Testis (tissue), 3 donors: ENCODE data around the gene PCDHGC4. TPM values are rescaled to one million over a fixed set of nuclear protein-coding genes. Genes with fewer than 3 reads are reported as not detected.

Experiments
- DNase-seq: peaks from one replicate; pipeline ENCODE4 v3.0.0-alpha.2; 2019
- H3K27ac ChIP-seq, 2 donors: fragments of 200-600 bp; sonication (generic); one replicate each; pipeline ENCODE4 v1.5.1; 2019
- H3K27me3 ChIP-seq: fragments of 200-600 bp; sonication (generic); one replicate; pipeline ENCODE4 v1.5.1; 2019
- H3K36me3 ChIP-seq: fragments of 200-600 bp; sonication (generic); one replicate; pipeline ENCODE4 v1.5.1; 2017; ENCODE audit warnings: low read depth; ENCODE audit errors: missing control alignments
- H3K4me1 ChIP-seq: fragments of 200-600 bp; sonication (generic); one replicate; pipeline ENCODE4 v1.5.1; 2019
- H3K4me3 ChIP-seq, 2 donors: fragments of 200-600 bp; sonication (generic); one replicate each; pipeline ENCODE4 v1.5.1; 2017 to 2019
- H3K9me3 ChIP-seq: fragments of 200-600 bp; sonication (generic); one replicate; pipeline ENCODE4 v1.5.1; 2017
- CTCF ChIP-seq, 3 experiments: fragments of 450-650 bp in 2 of 3; fragments of 200-600 bp in 1 of 3; sonication (generic) in 1 of 3; IDR thresholded peaks; one replicate each; pipeline ENCODE4 v1.5.1; 2016 to 2019; ENCODE audit warnings: antibody characterized with exemption in 3 of 3, mild to moderate bottlenecking in 2 of 3, moderate library complexity in 1 of 3
- POLR2A ChIP-seq: fragments of 450-650 bp; IDR thresholded peaks from one replicate; pipeline ENCODE4 v1.6.1; 2017; ENCODE audit warnings: antibody characterized with exemption, mild to moderate bottlenecking, moderate library complexity
- WGBS, 2 donors: methylation state at CpG; one replicate each; pipeline ENCODE4 v1.1.5; 2018; 5-methylcytosine and 5-hydroxymethylcytosine counted together
- intact Hi-C: fragments of 100-400 bp; cut with DNase I; formaldehyde crosslinking; loops from one replicate; pipeline ENCODE4 v1.15.1; 2023; ENCODE audit warnings: low total_unique reads
- polyA plus RNA-seq: library from polyadenylated mRNA; stranded (reverse); fragments of 350-450 nt; fragmentation: Illumina TruSeq; extraction: RNeasy Lipid Tissue Mini Kit (QIAGEN cat#74804); gene quantifications from one replicate; pipeline ENCODE4 v1.2.3, GENCODE V29; 2014; ENCODE audit warnings: low read depth, low replicate concordance; ENCODE audit not compliant: insufficient read depth
- total RNA-seq, 2 donors: library from RNA; depleted of rRNA; stranded (reverse); fragments of >200 nt; gene quantifications; one replicate each; pipeline ENCODE4 v1.2.3, GENCODE V29; 2016

PCDHGC4 gene
- total and polyA plus RNA-seq, 3 donors from 2014 or later = 0.57 to 6.1 (median 6.1) TPM

- whole genome bisulfite sequencing, 2 donors = 39 to 47% methylated on average over 15 to 41 of the region's 50 CpGs
- no peaks in the 10 kb centered on the region for H3K9me3 ChIP-seq
- no peaks in the 10 kb centered on the region for H3K36me3 ChIP-seq
- no peaks in the 10 kb centered on the region for H3K4me1 ChIP-seq
- no peak for DNase-seq
- H3K27me3 ChIP-seq = no peaks in the 10 kb centered on the region
- intact Hi-C loops = no loop called here
- no peak overlapping the region for H3K4me3 ChIP-seq
- H3K27ac ChIP-seq = no peak overlapping the region
- TF ChIP-seq POLR2A (no peak), CTCF (IDR thresholded peaks at IDR 0.05) (no peak)
Observed at GRCh38 chr5:141441571-141442170, 43.2 kb upstream of the PCDHGC4 start.

- no peaks in the 10 kb centered on the region for H3K4me1 ChIP-seq
- 85 to 95% methylated on average over 3 of the region's 3 CpGs for WGBS, 2 donors
Observed at GRCh38 chr5:141465351-141465750, 19.5 kb upstream of the PCDHGC4 start.

GRCh38 chr5:141475625-141476131 is 9.2 kb upstream of the PCDHGC4 start, which contains the start of gene PCDHGC3:
Gene PCDHGC3 (plus strand): TSS chr5:141475966. CDS start chr5:141476117, 151 bp downstream.
- peak; percentile 95 for DNase-seq
- peak within 1 kb of the TSS; percentile 77 to 84 for H3K27ac ChIP-seq
- intact Hi-C loops = loop anchor here (5.0 kb wide), 1 partner anchor 37 kb away; no protein-coding TSS in a partner anchor
- no peaks in the 10 kb centered on the region for H3K36me3 ChIP-seq
- no peaks in the 10 kb centered on the region for H3K27me3 ChIP-seq
- peak within 1 kb of the TSS; percentile 50 to 65 for H3K4me3 ChIP-seq
- no peaks in the 10 kb centered on the region for H3K9me3 ChIP-seq
- WGBS, 2 donors = 0% methylated on average over 12 to 28 of the region's 28 CpGs
- peaks cover 14% of the 10 kb centered on the region for H3K4me1 ChIP-seq
- no peak for TF ChIP-seq POLR2A
- TF ChIP-seq CTCF (IDR thresholded peaks at IDR 0.05) = peak; percentile 6 to 35 (median 25)

More at GRCh38 chr5:141465351-141465750, 19.5 kb upstream of the PCDHGC4 start:
- intact Hi-C loops = no loop called here
- H3K36me3 ChIP-seq = no peaks in the 10 kb centered on the region
- H3K9me3 ChIP-seq = no peaks in the 10 kb centered on the region
- H3K27ac ChIP-seq = no peak overlapping the region
- no peaks in the 10 kb centered on the region for H3K27me3 ChIP-seq
- no peak overlapping the region for H3K4me3 ChIP-seq
- TF ChIP-seq POLR2A (no peak), CTCF (IDR thresholded peaks at IDR 0.05) (no peak)
- no peak for DNase-seq

DNA sequence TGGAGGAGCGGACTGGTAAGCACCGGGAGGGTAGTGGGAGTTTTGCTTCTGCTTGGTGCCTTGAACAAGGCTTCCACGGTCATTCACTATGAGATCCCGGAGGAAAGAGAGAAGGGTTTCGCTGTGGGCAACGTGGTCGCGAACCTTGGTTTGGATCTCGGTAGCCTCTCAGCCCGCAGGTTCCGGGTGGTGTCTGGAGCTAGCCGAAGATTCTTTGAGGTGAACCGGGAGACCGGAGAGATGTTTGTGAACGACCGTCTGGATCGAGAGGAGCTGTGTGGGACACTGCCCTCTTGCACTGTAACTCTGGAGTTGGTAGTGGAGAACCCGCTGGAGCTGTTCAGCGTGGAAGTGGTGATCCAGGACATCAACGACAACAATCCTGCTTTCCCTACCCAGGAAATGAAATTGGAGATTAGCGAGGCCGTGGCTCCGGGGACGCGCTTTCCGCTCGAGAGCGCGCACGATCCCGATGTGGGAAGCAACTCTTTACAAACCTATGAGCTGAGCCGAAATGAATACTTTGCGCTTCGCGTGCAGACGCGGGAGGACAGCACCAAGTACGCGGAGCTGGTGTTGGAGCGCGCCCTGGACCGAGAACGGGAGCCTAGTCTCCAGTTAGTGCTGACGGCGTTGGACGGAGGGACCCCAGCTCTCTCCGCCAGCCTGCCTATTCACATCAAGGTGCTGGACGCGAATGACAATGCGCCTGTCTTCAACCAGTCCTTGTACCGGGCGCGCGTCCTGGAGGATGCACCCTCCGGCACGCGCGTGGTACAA is 8.5 kb upstream of the PCDHGC4 start:
- peaks cover 14% of the 10 kb centered on the region for H3K4me1 ChIP-seq
- DNase-seq = peak; percentile 67
- WGBS, 2 donors = 1% methylated on average over 39 to 58 of the region's 58 CpGs

More for the DNA sequence above, 8.5 kb upstream of the PCDHGC4 start:
- H3K4me3 ChIP-seq = peak overlapping the region; percentile 50 to 65
- H3K9me3 ChIP-seq = no peaks in the 10 kb centered on the region
- peak overlapping the region; percentile 77 to 84 for H3K27ac ChIP-seq
- intact Hi-C loops = loop anchor here (5.0 kb wide), 1 partner anchor 36 kb away; no protein-coding TSS in a partner anchor
- TF ChIP-seq CTCF (IDR thresholded peaks at IDR 0.05) = no peak
- TF ChIP-seq POLR2A = no peak
- no peaks in the 10 kb centered on the region for H3K36me3 ChIP-seq
- no peaks in the 10 kb centered on the region for H3K27me3 ChIP-seq
